Heart right ventricle (tissue), 16 donors: ENCODE results near the gene CLCN2. TPM values are rescaled to one million over a fixed set of nuclear protein-coding genes. Genes with fewer than 3 reads are reported as not detected.
A peak's percentile ranks its signal among the peaks of the same experiment; 100 is the strongest.

ENCODE experiments used
- ATAC-seq, 8 donors: fragments of 200-7000 bp; cut with Tn5 transposase; one replicate each; pipeline ENCODE4 v1.9.1; 2020; ENCODE audit warnings: mild to moderate bottlenecking in 8 of 8, moderate library complexity in 8 of 8, moderate number of reproducible peaks in 1 of 8
- DNase-seq, 2 donors: peaks; one replicate each; pipeline ENCODE4 v3.0.0-alpha.2; 2020
- H3K27ac ChIP-seq, 10 donors: fragments of 200-600 bp; sonication (generic) in 2 of 10; one replicate each; pipeline versions ENCODE4 v1.5.0 to v1.8.0; 2020 to 2022; ENCODE audit warnings: mild to moderate bottlenecking in 3 of 10
- H3K27me3 ChIP-seq, 7 donors: fragments of 200-600 bp; one replicate each; pipeline ENCODE4 v1.8.0; 2021 to 2022; ENCODE audit warnings: mild to moderate bottlenecking in 2 of 7
- H3K36me3 ChIP-seq, 9 donors: fragments of 200-600 bp; sonication (generic) in 1 of 9; one replicate each; pipeline versions ENCODE4 v1.5.0 to v1.8.0; 2020 to 2022; ENCODE audit warnings: mild to moderate bottlenecking in 2 of 9
- H3K4me1 ChIP-seq, 9 donors: fragments of 200-600 bp; sonication (generic) in 1 of 9; one replicate each; pipeline versions ENCODE4 v1.5.0 to v1.8.0; 2020 to 2022; ENCODE audit warnings: mild to moderate bottlenecking in 4 of 9
- H3K4me3 ChIP-seq, 10 donors: fragments of 200-600 bp; sonication (generic) in 2 of 10; one replicate each; pipeline versions ENCODE4 v1.5.0 to v1.8.0; 2020 to 2022; ENCODE audit warnings: mild to moderate bottlenecking in 7 of 10, moderate library complexity in 2 of 10
- H3K9me3 ChIP-seq, 11 donors: fragments of 200-600 bp in 10 of 11; sonication (generic) in 2 of 11; one replicate each; pipeline versions ENCODE4 v1.5.0 to v1.8.0; 2013 to 2022; ENCODE audit warnings: mild to moderate bottlenecking in 2 of 11, control low read depth in 1 of 11, moderate library complexity in 1 of 11
- CTCF ChIP-seq, 9 donors: fragments of 200-600 bp; sonication (generic) in 2 of 9; IDR thresholded peaks; one replicate each; pipeline versions ENCODE4 v1.5.0 to v1.8.0; 2021 to 2022; ENCODE audit warnings: antibody characterized with exemption in 9 of 9, mild to moderate bottlenecking in 5 of 9, moderate library complexity in 1 of 9
- WGBS, 2 donors: extraction: QIAGEN DNeasy Blood & Tissue Kit; methylation state at CpG; one replicate each; pipeline ENCODE4 v1.1.7; 2013; ENCODE audit warnings: inconsistent platforms in 1 of 2; 5-methylcytosine and 5-hydroxymethylcytosine counted together
- intact Hi-C, 10 donors: fragments of 100-400 bp; cut with DNase I; formaldehyde crosslinking; loops; one replicate each; pipeline versions ENCODE4 v1.11.1 to v1.14.2; 2022
- polyA plus RNA-seq, 2 donors: library from polyadenylated mRNA; stranded (reverse); fragments of 200-250 nt; gene quantifications; one replicate each; pipeline ENCODE4 v1.2.3, GENCODE V29; 2013
- total RNA-seq, 10 donors: library from RNA; stranded (reverse); fragmentation: NEBNext Ultra II Directional in 3 of 10; extraction: Animal tissue kit (Norgen Biotek cat#: 25700) in 3 of 10; gene quantifications; one replicate each; pipeline versions ENCODE4 v1.2.1 to v1.2.4, GENCODE V29; 2021 to 2023
- donor health status: Arrhythmogenic right ventricular cardiomyopathy.
- donor health status: ischemic (EF 13 %, LVEDD 7.1; RV severe dilation, severe dysfunction).
- donor health status: healthy with polysubstance abuse.
- donor health status: DM: no; HTN: yes; CAD: no.
- donor health status: DM: no; HTN: no; CAD: no.
- donor health status: ischemic (EF 25% LVEDD 6.9; RV normal size, moderate dysfunction).
- donor health status: ischemic (EF 25% LVEDD 5.7; RV mildly dilated, moderate dysfunction).
- donor health status: healthy.
- donor health status: DM: yes; HTN: yes; CAD: no.
- donor health status: Ischemic cardiomyopathy.
- donor health status: ischemic (EF 35%, LVEDD 5.7; RV mildly dilated, moderate dysfunction).
- donor health status: nonischemic (EF 11% LVEDD 7.7; RV severe dilation, severe dysfunction).
- donor health status: DM: yes; HTN: yes; CAD: no.
- donor health status: PGD.
- donor health status: ischemic (EF 29% LVEDD 5.4; RV normal size, mild dysfunction).
- donor health status: nonischemic (EF 23%, LVEDD 6.1; RV moderate dilation, normal function).

The CLCN2 gene
- total and polyA plus RNA-seq, 12 donors = 1.3 to 8.4 (median 2.4) TPM

- Histone ChIP-seq H3K4me3 (no peak overlapping the region), H3K36me3 (peaks cover 0 to 73% (median 61%) of the 10 kb centered on the region in 9 donors), H3K27me3 (no peaks in the 10 kb centered on the region), H3K4me1 (peaks cover 10 to 47% (median 32%) of the 10 kb centered on the region in 9 donors), H3K27ac (peak overlapping the region in 5 of 10 donors; percentile 11 to 51 (median 38)), H3K9me3 (no peaks in the 10 kb centered on the region)
- DNase-seq (no peak), ATAC-seq (no peak)
- TF ChIP-seq CTCF (IDR thresholded peaks at IDR 0.05) = no peak
- 81% methylated on average over 6 of the region's 6 CpGs for WGBS, 2 donors
- intact Hi-C loops = loop anchor here in 1 of 10 donors (10.0 kb wide), 1 partner anchor 148 kb away; the partner anchor contains the start of gene ABCF3
These were observed 28.2 kb downstream of the CLCN2 start for GRCh38 chr3:184333190-184333589.

- WGBS, 2 donors = 68 to 70% methylated on average over 10 of the region's 10 CpGs
- Histone ChIP-seq H3K27me3 (no peaks in the 10 kb centered on the region), H3K36me3 (peaks cover 3 to 80% (median 68%) of the 10 kb centered on the region in 9 donors), H3K4me3 (no peak overlapping the region), H3K27ac (peak overlapping the region in 7 of 10 donors; percentile 11 to 54 (median 38)), H3K9me3 (no peaks in the 10 kb centered on the region), H3K4me1 (peaks cover 3 to 40% (median 26%) of the 10 kb centered on the region in 9 donors)
- no peak for TF ChIP-seq CTCF (IDR thresholded peaks at IDR 0.05)
- DNase-seq = no peak
- no peak for ATAC-seq
- intact Hi-C loops = loop anchor here in 1 of 10 donors (10.0 kb wide), 1 partner anchor 148 kb away; the partner anchor contains the start of gene ABCF3
These were observed 28.9 kb downstream of the CLCN2 start for GRCh38 chr3:184332370-184333090.

GRCh38 chr3:184328516-184328915 is 32.9 kb downstream of the CLCN2 start:
- intact Hi-C loops = no loop called here
- Histone ChIP-seq H3K9me3 (no peaks in the 10 kb centered on the region), H3K27ac (no peak overlapping the region), H3K27me3 (no peaks in the 10 kb centered on the region), H3K36me3 (peaks cover 26 to 100% (median 97%) of the 10 kb centered on the region in 9 donors), H3K4me1 (peaks cover 0 to 21% (median 8%) of the 10 kb centered on the region in 9 donors), H3K4me3 (no peak overlapping the region)
- ATAC-seq = no peak
- no peak for TF ChIP-seq CTCF (IDR thresholded peaks at IDR 0.05)
- DNase-seq = no peak
- WGBS, 2 donors = 41 to 52% methylated on average over 3 of the region's 3 CpGs

GRCh38 chr3:184327171-184327570 is 34.2 kb downstream of the CLCN2 start:
- Histone ChIP-seq H3K9me3 (no peaks in the 10 kb centered on the region), H3K27ac (no peak overlapping the region), H3K36me3 (peaks cover 26 to 100% (median 99%) of the 10 kb centered on the region in 9 donors), H3K27me3 (no peaks in the 10 kb centered on the region), H3K4me3 (no peak overlapping the region), H3K4me1 (peaks cover 0 to 25% (median 12%) of the 10 kb centered on the region in 9 donors)
- TF ChIP-seq CTCF (IDR thresholded peaks at IDR 0.05) = no peak
- ATAC-seq (no peak), DNase-seq (no peak)
- 95% methylated on average over 21 of the region's 21 CpGs for WGBS, 2 donors
- intact Hi-C loops = no loop called here
